SK-N-SH treated with all-trans-retinoic acid at 6 μM for 48 hours (cell line): ENCODE measurements around the gene TMEM207.

ENCODE experiments used
- CREB5 ChIP-seq: fragments of 250-450 bp; sonication (Bioruptor Pico); IDR thresholded peaks from 2 replicates; pipeline ENCODE4 v1.5.1; 2020; ENCODE audit warnings: low read depth, mild to moderate bottlenecking, moderate library complexity
- ESRRG ChIP-seq: fragments of 250-450 bp; sonication (Bioruptor Pico); IDR thresholded peaks from 2 replicates; pipeline ENCODE4 v1.6.1; 2021; ENCODE audit warnings: mild to moderate bottlenecking
- ISL1 ChIP-seq: fragments of 250-450 bp; sonication (Bioruptor Pico); IDR thresholded peaks from 2 replicates; pipeline ENCODE4 v2.1.2; 2022; ENCODE audit warnings: mild to moderate bottlenecking, moderate library complexity
- PATZ1 ChIP-seq: fragments of 250-450 bp; sonication (Bioruptor Pico); IDR thresholded peaks from 2 replicates; pipeline ENCODE4 v1.8.0; 2020; ENCODE audit warnings: mild to moderate bottlenecking, moderate library complexity, borderline replicate concordance
- SNAI2 ChIP-seq: fragments of 250-450 bp; sonication (Bioruptor Pico); IDR thresholded peaks from 2 replicates; pipeline ENCODE4 v1.5.0; 2020; ENCODE audit warnings: mild to moderate bottlenecking, moderate library complexity
- TCF4 ChIP-seq: fragments of 250-450 bp; sonication (Bioruptor Pico); IDR thresholded peaks from 2 replicates; pipeline ENCODE4 v1.8.0; 2021; ENCODE audit warnings: mild to moderate bottlenecking, moderate library complexity, borderline replicate concordance
- TOX ChIP-seq: fragments of 250-450 bp; sonication (Bioruptor Pico); IDR thresholded peaks from 2 replicates; pipeline ENCODE4 v1.8.0; 2021; ENCODE audit warnings: mild to moderate bottlenecking, moderate library complexity, borderline replicate concordance

- no peak for TF ChIP-seq PATZ1 (CRISPR knock-in tag)
- no peak for TF ChIP-seq SNAI2 (CRISPR knock-in tag)
- TF ChIP-seq CREB5 (CRISPR knock-in tag) = no peak
- no peak for TF ChIP-seq ISL1 (CRISPR knock-in tag)
- TF ChIP-seq TCF4 (CRISPR knock-in tag) = no peak
- TF ChIP-seq TOX = no peak
- TF ChIP-seq ESRRG = no peak
Measured at GRCh38 chr3:190442240-190442639, 7.5 kb downstream of the TMEM207 start.
